AG08396 (cell line): ENCODE measurements around the gene ADAMTS2.
"Not testable (repeated sequence)": the region's sequence is repeated elsewhere in the genome, so short reads cannot be mapped to it uniquely, and the experiment has no call there.

Experiments used
- DNase-seq: peaks from one replicate; pipeline ENCODE4 v3.0.0; 2012; ENCODE audit warnings: low spot score, mixed read lengths

Gene ADAMTS2

GRCh38 chr5:179325296-179326031, 19.8 kb downstream of the ADAMTS2 start:
- no peak for DNase-seq

DNA sequence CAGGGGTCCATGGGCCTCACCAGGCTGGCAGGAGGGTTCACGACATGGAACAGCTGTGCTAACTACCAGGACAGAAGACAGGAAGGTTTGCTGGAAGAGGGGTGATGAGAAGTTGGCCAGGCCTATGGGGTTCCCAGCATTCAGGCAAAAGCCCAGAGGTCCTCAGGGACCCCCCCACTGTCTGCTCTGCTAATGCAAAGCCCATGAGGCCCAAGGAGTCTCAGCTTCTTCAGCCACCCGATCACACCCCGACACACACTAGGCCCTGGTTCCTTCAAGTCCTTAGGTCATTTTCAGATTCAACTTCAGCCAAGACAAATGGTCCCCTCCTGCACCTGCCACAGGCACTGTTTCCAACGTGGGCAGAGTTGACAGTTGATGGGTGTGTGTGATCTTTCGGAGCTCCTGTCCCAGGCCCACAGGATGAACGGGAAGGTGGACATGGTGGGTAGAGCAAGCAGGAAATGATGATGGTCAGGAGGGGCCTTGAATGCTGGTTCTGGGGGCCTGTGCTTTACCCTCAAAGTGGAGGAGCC, 20.4 kb downstream of the ADAMTS2 start:
- no peak for DNase-seq

GRCh38 chr5:179324316-179324715, 20.9 kb downstream of the ADAMTS2 start:
- DNase-seq, result not testable (repeated sequence)

- DNase-seq, result no peak
These were observed 22.0 kb downstream of the ADAMTS2 start for GRCh38 chr5:179323026-179323870.

DNA sequence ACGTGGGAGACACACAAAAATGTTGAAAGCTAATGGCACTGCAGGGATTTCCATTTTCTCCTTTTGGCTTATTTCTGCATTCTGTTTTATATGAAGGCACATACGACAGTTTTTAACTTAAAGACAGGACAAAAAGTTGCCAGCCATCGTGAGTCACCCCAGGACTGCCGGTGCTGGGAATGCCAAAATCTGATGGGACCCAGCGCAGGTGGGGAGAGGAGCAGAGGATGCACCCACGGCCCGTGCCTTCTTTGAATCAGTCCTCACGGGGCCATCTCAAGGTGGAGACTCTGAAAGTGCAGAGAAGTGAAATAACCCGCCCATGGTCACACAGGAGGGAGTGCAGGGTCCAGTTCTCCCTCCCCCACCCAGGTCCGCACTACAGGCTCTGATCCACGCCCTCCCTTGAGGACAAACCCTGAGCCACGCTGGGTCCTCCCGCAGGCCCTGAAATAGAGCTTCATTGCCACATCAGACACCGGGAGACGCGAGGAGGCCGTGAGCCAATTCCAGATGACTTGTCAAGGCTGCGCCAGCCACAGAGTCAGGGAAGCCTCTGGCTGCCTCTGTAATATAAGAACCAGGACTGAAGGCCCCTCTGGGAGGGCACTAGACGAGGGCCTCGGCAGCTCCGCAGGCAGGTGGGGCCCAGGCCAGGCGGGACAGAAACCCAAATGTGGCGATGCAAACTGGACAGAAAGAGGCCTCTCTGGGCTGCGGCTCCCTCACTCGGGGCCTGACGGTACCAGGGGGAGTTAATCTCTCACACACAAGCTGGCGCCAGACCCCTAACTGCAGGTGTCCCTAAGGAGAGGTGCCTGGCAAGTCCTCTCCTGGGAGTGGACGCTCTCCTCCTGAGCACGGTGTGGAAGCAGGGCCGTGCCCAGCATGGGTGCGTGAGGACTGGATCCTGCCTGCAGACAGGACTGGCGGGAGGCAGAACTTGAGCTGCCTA, 22.9 kb downstream of the ADAMTS2 start:
- DNase-seq, result no peak

GRCh38 chr5:179321206-179321987, 23.9 kb downstream of the ADAMTS2 start:
- no peak for DNase-seq

- DNase-seq, result no peak
These were observed 25.4 kb downstream of the ADAMTS2 start for GRCh38 chr5:179319741-179320281.

DNA sequence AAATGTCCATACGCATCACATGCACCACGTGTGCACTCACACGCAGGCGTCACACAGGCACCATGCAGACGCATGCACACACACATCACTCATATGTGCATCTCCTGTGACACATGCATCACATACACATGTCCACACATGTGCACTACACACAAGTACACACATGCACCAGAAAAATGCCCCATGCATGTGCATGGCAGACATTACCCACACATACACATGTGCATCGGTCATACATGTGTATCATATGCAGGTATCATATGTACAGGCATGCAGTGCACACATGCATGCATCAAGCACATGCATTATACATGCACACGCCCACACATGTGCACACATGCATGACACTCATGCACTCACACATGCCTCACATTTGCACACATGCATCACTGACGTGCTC, 26.1 kb downstream of the ADAMTS2 start:
- no peak for DNase-seq

DNA sequence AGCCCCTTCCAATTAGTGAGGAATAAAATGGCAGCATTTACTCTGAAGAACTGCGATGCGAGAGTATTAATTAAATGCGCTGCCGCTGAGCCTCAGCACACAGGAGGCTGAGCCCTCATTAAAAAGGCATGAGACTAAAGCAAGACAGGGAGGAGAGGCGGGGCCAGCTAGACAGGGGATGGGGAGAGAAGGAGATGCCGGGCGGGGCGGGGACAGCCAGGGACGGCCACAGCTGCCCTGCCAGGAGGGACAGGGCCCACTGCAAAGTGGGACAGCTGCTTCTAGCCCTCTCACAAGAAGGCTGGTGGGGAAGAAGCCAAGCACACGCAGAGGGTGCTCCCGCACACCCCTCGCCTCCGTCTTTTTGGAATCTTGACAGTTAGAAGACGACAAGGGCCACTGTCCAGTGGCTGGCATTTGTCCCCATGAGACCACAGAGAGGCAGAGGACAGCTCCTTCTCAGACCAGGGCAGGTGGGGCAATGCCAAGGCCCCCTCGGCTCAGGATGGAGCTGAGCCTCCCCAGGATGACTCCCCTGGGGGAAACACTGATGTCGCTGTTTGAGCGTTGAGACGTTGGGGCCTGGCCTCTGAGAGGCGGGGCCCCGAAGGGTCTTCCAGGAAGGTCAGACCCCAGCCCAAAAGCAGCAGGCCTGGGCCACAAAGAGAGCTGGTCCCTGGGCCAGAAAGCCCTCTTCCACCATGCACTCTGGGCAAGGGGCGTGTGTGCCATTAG, 26.9 kb downstream of the ADAMTS2 start:
- no peak for DNase-seq

- DNase-seq, result no peak
These were observed 27.6 kb downstream of the ADAMTS2 start for GRCh38 chr5:179317411-179318220.

DNA sequence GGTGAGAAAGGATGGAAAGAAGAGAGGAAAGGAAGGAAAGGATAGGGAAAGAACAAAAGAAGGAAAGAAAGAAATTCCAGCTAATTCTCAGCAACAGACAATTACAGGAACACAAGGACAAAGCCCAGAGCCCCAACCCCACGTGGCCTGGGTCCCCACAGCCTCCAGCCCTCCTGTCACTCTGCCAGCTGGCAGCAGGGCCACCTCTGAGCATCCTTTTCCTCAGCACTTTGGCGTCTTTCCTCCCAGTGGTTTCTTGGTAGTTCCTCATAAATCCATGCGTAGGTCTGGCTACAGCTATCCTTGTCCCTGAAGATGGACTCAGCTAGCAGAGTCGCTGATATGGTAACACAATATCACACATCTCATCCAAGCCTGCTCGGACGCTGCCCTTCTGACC, 28.3 kb downstream of the ADAMTS2 start:
- DNase-seq, result no peak

- DNase-seq, result no peak
These were observed 29.1 kb downstream of the ADAMTS2 start for GRCh38 chr5:179316111-179316551.

DNA sequence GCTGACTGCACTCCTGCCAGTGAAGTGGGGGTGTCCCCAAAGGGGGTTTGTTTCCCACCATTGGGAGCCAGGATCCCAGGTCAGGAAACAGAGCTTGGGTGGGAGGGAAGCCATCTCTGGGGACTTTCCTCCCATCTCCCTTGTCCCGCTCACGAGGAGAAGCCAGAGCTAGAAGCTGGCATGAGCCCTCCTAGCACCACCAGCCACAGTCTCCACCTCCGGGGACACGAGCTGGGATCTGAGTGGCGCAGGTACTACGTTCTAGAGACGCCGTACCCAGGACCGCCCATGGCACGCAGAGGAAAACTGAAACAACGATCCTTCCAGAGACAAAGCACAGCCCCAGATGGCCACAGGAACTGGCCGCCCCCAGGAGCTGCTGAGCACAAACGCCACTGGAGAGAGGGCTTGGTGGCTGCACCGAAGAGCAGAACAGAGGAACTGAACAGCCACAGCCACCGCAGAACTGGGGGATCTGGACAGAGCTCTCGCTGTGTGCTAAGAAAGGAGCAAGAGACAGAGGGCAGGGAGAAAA, 29.8 kb downstream of the ADAMTS2 start:
- no peak for DNase-seq

DNA sequence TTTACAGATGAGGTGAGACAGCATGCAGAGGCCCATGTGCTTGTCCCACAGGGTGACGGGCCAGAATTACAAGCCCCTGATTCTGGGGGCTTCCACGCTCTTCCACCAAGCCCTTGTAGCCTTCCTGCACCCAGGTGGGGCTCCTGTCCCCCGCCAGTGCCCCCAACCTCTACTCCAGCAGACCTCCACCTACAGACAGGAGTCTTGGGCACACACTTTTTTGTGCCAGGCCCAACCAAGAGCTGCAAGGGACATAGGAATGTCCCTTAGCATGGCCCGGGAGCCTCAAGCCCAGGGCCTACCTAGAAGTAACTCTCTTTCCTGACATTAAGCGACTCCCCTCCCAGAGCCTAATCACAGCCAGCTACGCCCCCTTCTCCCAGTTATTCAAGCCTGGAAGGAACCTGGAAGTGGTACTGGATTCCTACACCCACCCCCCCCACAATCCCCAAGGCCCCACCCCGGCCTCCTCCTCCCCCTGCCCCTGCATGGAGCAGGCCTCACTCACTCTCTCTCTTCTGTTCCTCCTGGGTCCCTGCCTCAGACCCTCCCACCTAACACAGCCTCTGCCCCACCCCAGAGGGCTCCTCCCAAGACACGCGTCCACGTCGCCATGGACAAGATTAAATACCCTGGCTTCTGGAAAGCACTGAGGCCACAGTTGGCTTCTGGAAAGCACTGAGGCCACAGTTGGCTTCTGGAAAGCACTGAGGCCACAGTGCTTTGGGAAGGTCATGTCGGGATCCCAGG, 30.5 kb downstream of the ADAMTS2 start:
- no peak for DNase-seq

GRCh38 chr5:179313849-179314521, 31.3 kb downstream of the ADAMTS2 start:
- DNase-seq, result peak; percentile 91

DNA sequence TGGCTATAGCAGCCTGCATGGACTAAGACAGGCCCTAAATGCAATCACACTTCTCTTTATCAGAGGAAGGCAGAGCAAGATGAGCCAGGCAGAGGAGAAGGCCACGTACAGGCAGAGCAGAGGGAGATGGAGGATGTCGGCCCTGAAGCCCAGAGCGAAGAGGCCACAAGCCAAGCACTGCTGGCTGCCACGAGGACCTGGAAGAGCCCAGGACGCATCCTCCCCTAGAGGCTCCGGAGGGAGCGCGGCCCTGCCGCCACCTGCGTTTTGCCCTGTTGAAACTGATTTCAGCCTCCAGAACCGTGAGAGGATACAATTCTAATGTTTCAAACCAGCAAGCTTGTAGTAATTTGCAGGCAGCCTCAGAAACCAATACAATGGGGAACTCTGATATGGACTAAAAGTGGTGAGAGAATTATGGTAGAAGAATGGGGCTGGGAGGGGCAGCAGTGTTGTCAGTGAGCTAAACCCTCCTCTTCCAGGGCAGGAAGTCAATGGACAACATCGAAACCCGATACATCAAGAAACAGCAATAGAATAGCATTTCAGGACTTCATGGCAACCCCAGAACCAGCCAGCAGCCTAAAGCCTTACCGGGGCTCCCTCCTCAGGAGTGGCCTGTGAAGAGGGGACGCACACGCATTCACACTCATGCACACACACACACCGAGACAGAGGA, 32.6 kb downstream of the ADAMTS2 start:
- no peak for DNase-seq

DNA sequence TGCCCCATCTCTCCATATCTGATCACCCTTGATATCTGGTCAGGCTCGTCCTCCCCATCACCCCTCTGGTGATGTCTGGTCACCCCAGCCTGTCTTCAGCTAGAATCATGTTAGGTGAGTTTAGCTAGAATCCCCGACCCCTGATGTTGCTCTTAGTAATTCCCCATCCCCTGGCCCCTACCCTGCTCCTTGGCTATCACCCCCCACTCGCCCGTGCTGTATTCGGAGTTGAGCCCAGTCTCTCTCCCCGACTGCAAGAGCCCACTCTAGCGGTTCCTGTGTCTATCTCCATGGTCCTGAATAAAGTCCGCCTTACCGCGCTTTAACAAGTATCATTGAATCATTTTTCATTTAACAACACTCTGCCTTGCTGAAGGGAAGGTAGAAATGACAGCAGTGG, 33.7 kb downstream of the ADAMTS2 start:
- no peak for DNase-seq
